Vagina (tissue), 2 donors: ENCODE results near the gene PEPD.

Experiments used
- POLR2A ChIP-seq, 2 donors: fragments of 450-650 bp; IDR thresholded peaks; one replicate each; pipeline ENCODE4 v1.6.1; 2017; ENCODE audit warnings: antibody characterized with exemption in 2 of 2, mild to moderate bottlenecking in 2 of 2, moderate library complexity in 2 of 2
- TF ChIP-seq, protein P1 (sequence below), 3 experiments: fragments of 450-650 bp in 2 of 3; fragments of 200-600 bp in 1 of 3; sonication (generic) in 1 of 3; IDR thresholded peaks; one replicate each; pipeline ENCODE4 v1.5.1; 2017 to 2019; ENCODE audit warnings: antibody characterized with exemption in 3 of 3, mild to moderate bottlenecking in 2 of 3, moderate library complexity in 2 of 3

DNA sequence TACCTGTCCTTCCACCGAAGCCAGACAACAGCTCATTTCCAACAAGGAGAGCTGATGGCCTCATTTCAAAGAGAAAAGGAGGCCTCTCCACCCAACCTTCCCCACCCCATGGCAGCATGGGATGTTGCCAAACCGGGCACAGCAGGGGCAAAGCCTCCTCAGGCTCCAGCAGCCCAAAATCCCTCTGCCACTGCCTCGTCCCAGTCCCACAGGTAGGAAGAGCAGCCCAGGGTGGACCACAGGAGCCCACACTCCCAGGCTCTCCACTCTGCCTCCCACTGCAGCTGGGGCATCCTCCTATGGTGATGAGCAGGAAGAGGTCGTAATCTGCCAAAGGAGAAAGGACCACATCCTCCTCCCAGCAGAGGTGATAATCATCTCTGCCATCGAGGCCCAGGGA lies 50.9 kb downstream of the PEPD start:
- TF ChIP-seq, protein P1, sequence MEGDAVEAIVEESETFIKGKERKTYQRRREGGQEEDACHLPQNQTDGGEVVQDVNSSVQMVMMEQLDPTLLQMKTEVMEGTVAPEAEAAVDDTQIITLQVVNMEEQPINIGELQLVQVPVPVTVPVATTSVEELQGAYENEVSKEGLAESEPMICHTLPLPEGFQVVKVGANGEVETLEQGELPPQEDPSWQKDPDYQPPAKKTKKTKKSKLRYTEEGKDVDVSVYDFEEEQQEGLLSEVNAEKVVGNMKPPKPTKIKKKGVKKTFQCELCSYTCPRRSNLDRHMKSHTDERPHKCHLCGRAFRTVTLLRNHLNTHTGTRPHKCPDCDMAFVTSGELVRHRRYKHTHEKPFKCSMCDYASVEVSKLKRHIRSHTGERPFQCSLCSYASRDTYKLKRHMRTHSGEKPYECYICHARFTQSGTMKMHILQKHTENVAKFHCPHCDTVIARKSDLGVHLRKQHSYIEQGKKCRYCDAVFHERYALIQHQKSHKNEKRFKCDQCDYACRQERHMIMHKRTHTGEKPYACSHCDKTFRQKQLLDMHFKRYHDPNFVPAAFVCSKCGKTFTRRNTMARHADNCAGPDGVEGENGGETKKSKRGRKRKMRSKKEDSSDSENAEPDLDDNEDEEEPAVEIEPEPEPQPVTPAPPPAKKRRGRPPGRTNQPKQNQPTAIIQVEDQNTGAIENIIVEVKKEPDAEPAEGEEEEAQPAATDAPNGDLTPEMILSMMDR (IDR thresholded peaks at IDR 0.05), result no peak
- no peak for TF ChIP-seq POLR2A (IDR thresholded peaks at IDR 0.05)
